ENCODE results near the gene NXPH2.
A peak's percentile ranks its signal among the peaks of the same experiment; 100 is the strongest.

The NXPH2 gene

DNA sequence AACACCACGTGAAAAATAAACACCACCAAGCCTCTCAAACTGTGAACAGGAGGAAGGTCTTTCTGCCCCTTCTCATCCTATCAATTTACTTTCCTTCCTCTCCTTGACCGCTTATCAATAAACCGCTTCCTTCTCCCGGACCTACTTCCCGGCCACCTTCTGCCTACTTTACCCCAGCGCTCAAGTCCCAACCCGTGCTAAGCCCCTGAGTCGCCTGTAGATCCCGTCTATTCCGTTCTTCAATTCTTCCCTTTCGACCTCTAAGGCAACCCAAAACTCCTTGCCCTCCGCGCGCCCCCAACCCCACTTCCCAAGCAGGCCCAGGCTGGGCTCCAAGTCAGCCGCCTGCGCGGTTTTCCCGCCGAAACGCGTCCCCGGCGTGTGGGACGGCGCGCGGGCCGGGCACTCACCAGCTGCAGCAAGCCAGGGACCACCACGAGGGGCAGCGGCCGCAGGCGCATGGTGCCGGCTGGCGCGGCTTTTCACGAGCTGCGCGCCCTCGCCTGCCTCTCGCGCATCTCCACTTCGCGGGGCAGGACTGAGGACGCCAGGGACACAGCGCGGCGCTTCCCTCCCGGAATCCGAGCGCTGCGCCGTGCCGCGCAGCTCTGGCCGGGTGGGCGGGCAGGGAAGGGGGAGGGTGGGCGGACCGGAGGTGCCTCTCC lies at the start of gene NXPH2:
TSS of gene NXPH2 (minus strand) at position 610 of the 665 bp plus-strand sequence. CDS start at position 461, 149 bp downstream.
- no peak for DNase-seq

DNA sequence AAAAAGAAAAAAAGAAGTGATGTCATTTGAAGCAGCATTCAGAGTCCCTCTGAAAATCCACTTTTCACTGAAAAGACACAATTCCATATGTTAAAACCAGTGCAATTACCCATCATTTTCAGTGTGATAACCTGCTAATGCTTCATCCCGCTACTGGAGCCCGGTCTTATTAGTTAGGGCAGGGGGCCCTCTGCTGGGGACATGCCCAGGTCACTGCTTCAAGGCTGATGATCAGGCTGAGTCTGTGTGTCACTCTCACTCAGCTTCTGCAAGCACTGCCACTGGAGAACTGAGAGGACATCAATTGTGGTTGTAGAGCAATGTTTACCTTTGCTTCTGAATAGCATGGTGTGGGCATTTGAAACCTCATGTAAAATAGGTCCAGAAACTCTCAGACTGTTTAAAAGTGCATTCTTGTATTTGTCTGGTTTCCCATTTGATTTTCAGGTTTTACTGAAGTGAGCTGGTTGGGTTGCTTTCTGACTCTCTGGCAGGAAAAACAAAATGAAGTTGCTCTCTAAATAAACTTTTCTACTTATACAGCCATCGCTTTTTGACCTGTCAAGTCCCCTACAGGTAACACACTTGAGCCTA lies 49.2 kb upstream of the NXPH2 start:
- DNase-seq: peak; percentile 45

GRCh38 chr2:138827426-138828054 lies 47.4 kb upstream of the NXPH2 start:
- peak; percentile 4 for DNase-seq

DNA sequence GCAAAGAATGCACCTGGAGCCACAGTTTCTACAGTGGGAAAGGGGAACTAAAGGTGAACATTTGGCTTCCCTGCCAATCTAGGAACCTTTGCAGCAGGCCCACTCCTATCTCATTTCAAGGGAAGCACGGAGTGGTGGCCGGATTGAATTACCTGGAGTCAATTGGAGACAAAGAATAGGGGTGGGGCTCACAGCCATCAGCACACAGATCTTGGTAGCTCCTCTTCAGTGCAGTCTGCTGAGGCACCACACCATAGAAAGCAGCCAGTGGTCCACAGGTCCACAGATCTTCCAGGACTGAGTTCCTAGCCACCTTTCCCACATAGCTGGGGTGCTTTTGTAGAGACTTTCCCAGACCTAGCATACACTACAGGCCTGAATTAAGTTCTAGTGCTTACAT lies 43.5 kb upstream of the NXPH2 start:
- no peak for DNase-seq

- no peak for DNase-seq
Measured at GRCh38 chr2:138819964-138820363, 39.8 kb upstream of the NXPH2 start.

GRCh38 chr2:138818556-138818955 lies 38.4 kb upstream of the NXPH2 start:
- no peak for DNase-seq

GRCh38 chr2:138814123-138814898 lies 34.1 kb upstream of the NXPH2 start:
- DNase-seq: no peak

DNA sequence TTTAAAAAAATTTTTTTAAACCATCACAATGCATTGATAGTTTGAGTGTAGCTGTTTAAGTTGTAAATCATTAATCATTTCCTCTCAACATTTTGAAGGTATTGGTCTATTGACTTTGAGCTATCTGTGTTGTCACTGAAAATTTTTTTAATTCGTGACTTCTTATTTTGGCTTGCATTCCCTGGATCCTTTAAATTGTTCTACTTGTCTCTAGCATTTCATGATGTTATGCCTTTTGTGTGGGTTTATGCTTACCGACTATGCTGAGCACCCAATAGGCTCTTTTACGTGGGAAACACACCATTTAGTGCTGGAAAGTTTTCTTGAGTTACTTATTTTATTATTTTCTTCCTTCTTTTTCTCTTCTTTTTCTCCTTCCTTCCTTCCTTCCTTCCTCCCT lies 31.2 kb upstream of the NXPH2 start:
- no peak for DNase-seq

GRCh38 chr2:138794724-138795123 lies 14.5 kb upstream of the NXPH2 start:
- DNase-seq: no peak

- no peak for DNase-seq
Measured at GRCh38 chr2:138787053-138787666, 7.0 kb upstream of the NXPH2 start.

- no peak for DNase-seq
Measured at GRCh38 chr2:138782383-138782782, 2.2 kb upstream of the NXPH2 start.

- DNase-seq: no peak
Measured at GRCh38 chr2:138780908-138781307, 718 bp upstream of the NXPH2 start.

GRCh38 chr2:138780446-138780880 lies 273 bp upstream of the NXPH2 start:
- DNase-seq: no peak

DNA sequence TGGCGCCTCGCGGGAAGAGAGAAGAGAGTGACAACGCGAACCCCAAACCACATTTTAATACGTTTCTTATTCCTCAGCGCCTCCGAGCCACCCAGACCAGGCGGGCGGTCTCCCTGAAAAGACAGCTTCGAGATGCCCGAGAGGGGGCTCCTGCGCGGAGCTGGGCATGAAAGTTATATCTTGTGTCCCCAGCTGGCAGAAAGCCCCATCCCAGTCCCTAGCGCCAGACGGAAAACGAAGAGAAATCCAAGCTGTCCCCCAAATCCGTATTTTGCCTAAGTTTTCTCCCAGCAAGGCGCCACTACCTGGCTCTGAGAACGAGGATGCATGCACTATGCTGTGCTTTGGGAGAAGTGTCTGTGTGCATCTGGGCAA lies 797 bp downstream of the NXPH2 start:
- DNase-seq: no peak

DNA sequence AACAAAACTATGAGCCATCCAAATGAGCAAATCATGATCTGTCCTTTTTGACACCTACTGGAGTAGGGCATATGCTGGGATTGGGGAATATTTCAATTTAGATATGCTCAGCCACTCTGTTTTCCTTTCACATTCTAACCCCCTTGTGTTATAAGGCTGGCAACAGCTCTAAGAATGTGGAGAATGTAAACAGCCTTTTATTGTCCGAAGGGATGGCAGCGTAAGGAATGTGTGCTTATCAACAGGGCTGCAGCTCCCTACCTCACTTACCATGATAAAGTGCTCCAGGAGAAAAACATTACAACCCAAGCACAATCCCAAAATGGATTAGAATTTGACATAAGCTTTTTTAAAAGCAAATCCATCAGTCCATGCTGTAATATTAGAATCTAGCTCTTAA lies 2.2 kb downstream of the NXPH2 start:
- DNase-seq: no peak

DNA sequence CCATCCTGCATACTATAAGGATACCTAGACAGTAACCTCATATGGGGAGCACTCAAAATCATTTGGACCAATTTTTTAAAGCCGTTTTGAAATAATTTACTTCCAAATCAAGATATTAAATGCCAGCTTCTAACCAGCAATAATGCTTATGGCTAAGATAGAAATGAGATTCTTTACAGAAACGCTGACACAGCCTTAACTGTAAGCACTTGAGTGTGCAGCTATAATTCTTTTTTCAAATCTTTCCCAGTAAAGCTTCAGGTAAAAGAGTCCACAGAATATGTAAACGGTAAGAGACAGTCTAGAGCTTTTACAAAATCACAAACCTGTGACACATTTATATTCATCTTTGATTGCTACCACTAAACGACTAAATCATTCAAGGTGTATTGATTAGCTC lies 4.5 kb downstream of the NXPH2 start:
- DNase-seq: no peak

- DNase-seq: no peak
Measured at GRCh38 chr2:138771534-138771933, 8.7 kb downstream of the NXPH2 start.

- DNase-seq: no peak
Measured at GRCh38 chr2:138767101-138767500, 13.1 kb downstream of the NXPH2 start.

GRCh38 chr2:138766464-138766863 lies 13.7 kb downstream of the NXPH2 start:
- no peak for DNase-seq

GRCh38 chr2:138763971-138764370 lies 16.2 kb downstream of the NXPH2 start:
- no peak for DNase-seq

- no peak for DNase-seq
Measured at GRCh38 chr2:138762533-138762932, 17.7 kb downstream of the NXPH2 start.

GRCh38 chr2:138760676-138761075 lies 19.5 kb downstream of the NXPH2 start:
- no peak for DNase-seq

DNA sequence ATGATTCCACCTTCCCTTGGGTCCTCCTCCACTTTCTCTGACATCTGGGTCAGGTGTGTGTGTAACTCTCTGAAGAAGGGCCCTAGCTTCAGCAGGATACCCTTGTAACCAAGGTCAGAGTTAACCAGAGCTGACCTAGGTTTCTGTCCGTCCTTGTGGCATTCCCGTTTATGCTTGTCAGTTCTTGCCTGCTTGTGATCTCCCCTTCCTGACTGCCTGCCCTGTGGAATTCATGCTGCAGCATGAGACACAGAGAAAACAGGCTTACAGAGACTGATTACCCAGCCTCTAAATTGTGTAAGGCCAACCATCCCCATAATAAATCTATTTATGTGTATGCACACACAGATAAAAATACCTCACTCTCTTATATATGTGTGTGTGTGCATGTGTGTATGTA lies 22.8 kb downstream of the NXPH2 start:
- no peak for DNase-seq
